ENCODE results near the gene CTCFL. TPM values are rescaled to one million over a fixed set of nuclear protein-coding genes. Genes with fewer than 3 reads are reported as not detected.

Gene CTCFL
- total and polyA plus RNA-seq, 2 donors (not counting 1 experiment from before 2014, with no cell fraction given), result not detected

- Histone ChIP-seq H3K4me1 (ENCODE audit: control insufficient read depth, extremely low read depth, insufficient read depth, low read length) (no peaks in the 10 kb centered on the region), H3K36me3 (ENCODE audit: control insufficient read depth, insufficient read depth, low read length) (no peaks in the 10 kb centered on the region), H3K4me2 (ENCODE audit: extremely low read depth, insufficient read depth, low read length) (no peak overlapping the region), H3K9ac (ENCODE audit: insufficient read depth, low read length) (no peak overlapping the region), H3K9me3 (ENCODE audit: control insufficient read depth, insufficient read depth, low read depth, low read length) (no peaks in the 10 kb centered on the region), H3K4me3 (replicated peaks in 1 of 4; ENCODE audit: control extremely low read depth in 1 of 4, insufficient read depth in 1 of 4, low read depth in 3 of 4, low read length in 4 of 4) (no peak overlapping the region), H3K79me2 (ENCODE audit: control insufficient read depth, insufficient read depth, low read length) (no peaks in the 10 kb centered on the region), H3K27me3 (ENCODE audit: control insufficient read depth, insufficient read depth, low read length) (no peaks in the 10 kb centered on the region), H3K27ac (ENCODE audit: insufficient read depth, low read length) (no peak overlapping the region), H4K20me1 (ENCODE audit: control insufficient read depth, extremely low read depth, insufficient read depth, low read length) (no peaks in the 10 kb centered on the region), H2AFZ (ENCODE audit: low read length) (no peak overlapping the region)
- TF ChIP-seq EZH2 (IDR thresholded peaks at IDR 0.05; ENCODE audit: low read length, missing control alignments), result no peak
- TF ChIP-seq, protein P1, sequence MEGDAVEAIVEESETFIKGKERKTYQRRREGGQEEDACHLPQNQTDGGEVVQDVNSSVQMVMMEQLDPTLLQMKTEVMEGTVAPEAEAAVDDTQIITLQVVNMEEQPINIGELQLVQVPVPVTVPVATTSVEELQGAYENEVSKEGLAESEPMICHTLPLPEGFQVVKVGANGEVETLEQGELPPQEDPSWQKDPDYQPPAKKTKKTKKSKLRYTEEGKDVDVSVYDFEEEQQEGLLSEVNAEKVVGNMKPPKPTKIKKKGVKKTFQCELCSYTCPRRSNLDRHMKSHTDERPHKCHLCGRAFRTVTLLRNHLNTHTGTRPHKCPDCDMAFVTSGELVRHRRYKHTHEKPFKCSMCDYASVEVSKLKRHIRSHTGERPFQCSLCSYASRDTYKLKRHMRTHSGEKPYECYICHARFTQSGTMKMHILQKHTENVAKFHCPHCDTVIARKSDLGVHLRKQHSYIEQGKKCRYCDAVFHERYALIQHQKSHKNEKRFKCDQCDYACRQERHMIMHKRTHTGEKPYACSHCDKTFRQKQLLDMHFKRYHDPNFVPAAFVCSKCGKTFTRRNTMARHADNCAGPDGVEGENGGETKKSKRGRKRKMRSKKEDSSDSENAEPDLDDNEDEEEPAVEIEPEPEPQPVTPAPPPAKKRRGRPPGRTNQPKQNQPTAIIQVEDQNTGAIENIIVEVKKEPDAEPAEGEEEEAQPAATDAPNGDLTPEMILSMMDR (conservative IDR thresholded peaks at IDR 0.05 in 1 of 2, IDR thresholded peaks at IDR 0.05 in 1 of 2; ENCODE audit: low read depth in 1 of 2, low read length in 2 of 2), result no peak
- no peak for DNase-seq (ENCODE audit: low read depth in 2 of 2)
Measured at GRCh38 chr20:57469418-57470211, 55.3 kb downstream of the CTCFL start.

- Histone ChIP-seq H2AFZ (ENCODE audit: low read length) (no peak overlapping the region), H3K36me3 (ENCODE audit: control insufficient read depth, insufficient read depth, low read length) (no peaks in the 10 kb centered on the region), H3K27me3 (ENCODE audit: control insufficient read depth, insufficient read depth, low read length) (no peaks in the 10 kb centered on the region), H3K79me2 (ENCODE audit: control insufficient read depth, insufficient read depth, low read length) (no peaks in the 10 kb centered on the region), H4K20me1 (ENCODE audit: control insufficient read depth, extremely low read depth, insufficient read depth, low read length) (no peaks in the 10 kb centered on the region), H3K4me1 (ENCODE audit: control insufficient read depth, extremely low read depth, insufficient read depth, low read length) (no peaks in the 10 kb centered on the region), H3K9me3 (ENCODE audit: control insufficient read depth, insufficient read depth, low read depth, low read length) (no peaks in the 10 kb centered on the region), H3K4me3 (replicated peaks in 1 of 4; ENCODE audit: control extremely low read depth in 1 of 4, insufficient read depth in 1 of 4, low read depth in 3 of 4, low read length in 4 of 4) (no peak overlapping the region), H3K4me2 (ENCODE audit: extremely low read depth, insufficient read depth, low read length) (no peak overlapping the region), H3K9ac (ENCODE audit: insufficient read depth, low read length) (no peak overlapping the region), H3K27ac (ENCODE audit: insufficient read depth, low read length) (no peak overlapping the region)
- no peak for DNase-seq (ENCODE audit: low read depth in 2 of 2)
- TF ChIP-seq EZH2 (IDR thresholded peaks at IDR 0.05; ENCODE audit: low read length, missing control alignments), result no peak
- TF ChIP-seq, protein P1 (conservative IDR thresholded peaks at IDR 0.05 in 1 of 2, IDR thresholded peaks at IDR 0.05 in 1 of 2; ENCODE audit: low read depth in 1 of 2, low read length in 2 of 2), result no peak
Measured at GRCh38 chr20:57468523-57469417, 56.2 kb downstream of the CTCFL start.

GRCh38 chr20:57467742-57468141 lies 57.2 kb downstream of the CTCFL start:
- no peaks in the 10 kb centered on the region for H4K20me1 ChIP-seq (ENCODE audit: control insufficient read depth, extremely low read depth, insufficient read depth, low read length)
- no peaks in the 10 kb centered on the region for H3K79me2 ChIP-seq (ENCODE audit: control insufficient read depth, insufficient read depth, low read length)
- H2AFZ ChIP-seq (ENCODE audit: low read length), result no peak overlapping the region
- H3K4me2 ChIP-seq (ENCODE audit: extremely low read depth, insufficient read depth, low read length), result no peak overlapping the region
- H3K4me3 ChIP-seq (replicated peaks in 1 of 4; ENCODE audit: control extremely low read depth in 1 of 4, insufficient read depth in 1 of 4, low read depth in 3 of 4, low read length in 4 of 4), result no peak overlapping the region
- no peak overlapping the region for H3K27ac ChIP-seq (ENCODE audit: insufficient read depth, low read length)
- no peaks in the 10 kb centered on the region for H3K36me3 ChIP-seq (ENCODE audit: control insufficient read depth, insufficient read depth, low read length)
- DNase-seq (ENCODE audit: low read depth in 2 of 2), result no peak
- H3K9ac ChIP-seq (ENCODE audit: insufficient read depth, low read length), result no peak overlapping the region
- TF ChIP-seq, protein P1 (conservative IDR thresholded peaks at IDR 0.05 in 1 of 2, IDR thresholded peaks at IDR 0.05 in 1 of 2; ENCODE audit: low read depth in 1 of 2, low read length in 2 of 2), result no peak
- no peak for TF ChIP-seq EZH2 (IDR thresholded peaks at IDR 0.05; ENCODE audit: low read length, missing control alignments)
- no peaks in the 10 kb centered on the region for H3K9me3 ChIP-seq (ENCODE audit: control insufficient read depth, insufficient read depth, low read depth, low read length)
- H3K27me3 ChIP-seq (ENCODE audit: control insufficient read depth, insufficient read depth, low read length), result no peaks in the 10 kb centered on the region
- no peaks in the 10 kb centered on the region for H3K4me1 ChIP-seq (ENCODE audit: control insufficient read depth, extremely low read depth, insufficient read depth, low read length)

Data from fibroblast of lung (primary cell).